Kidney epithelial cell (primary cell): ENCODE measurements around the gene MEIKIN. TPM values are rescaled to one million over a fixed set of nuclear protein-coding genes. Genes with fewer than 3 reads are reported as not detected.
"Not testable (repeated sequence)": the region's sequence is repeated elsewhere in the genome, so short reads cannot be mapped to it uniquely, and the experiment has no call there.

ENCODE experiments used
- DNase-seq: peaks from one replicate; pipeline ENCODE4 v3.0.0-alpha.2; 2010; ENCODE audit warnings: low read depth
- H3K27me3 ChIP-seq: 2 replicates; pipeline ENCODE4 v1.6.0; 2011; ENCODE audit warnings: low read length; ENCODE audit not compliant: control insufficient read depth, insufficient read depth
- H3K36me3 ChIP-seq: 2 replicates; pipeline ENCODE4 v1.5.1; 2011; ENCODE audit warnings: low read length; ENCODE audit not compliant: control insufficient read depth, insufficient read depth
- H3K4me3 ChIP-seq: 2 replicates; pipeline ENCODE4 v1.5.1; 2011; ENCODE audit warnings: low read depth, mild to moderate bottlenecking, control low read depth, low read length
- total RNA-seq: library from RNA; depleted of rRNA; stranded (reverse); fragments of >200 nt; gene quantifications from 2 replicates; pipeline ENCODE4 v1.2.3, GENCODE V29; 2015
- TF ChIP-seq, protein P1 (sequence below): IDR thresholded peaks from 2 replicates; pipeline ENCODE4 v1.5.1; 2011; ENCODE audit warnings: mild to moderate bottlenecking, moderate library complexity, low read length, control low read depth, inconsistent platforms; ENCODE audit not compliant: insufficient read depth, poor library complexity, severe bottlenecking

MEIKIN gene
- total RNA-seq, 1 donor from 2014 or later, result not detected

GRCh38 chr5:131854134-131854533, 91.3 kb downstream of the MEIKIN start:
- DNase-seq, result no peak

DNA sequence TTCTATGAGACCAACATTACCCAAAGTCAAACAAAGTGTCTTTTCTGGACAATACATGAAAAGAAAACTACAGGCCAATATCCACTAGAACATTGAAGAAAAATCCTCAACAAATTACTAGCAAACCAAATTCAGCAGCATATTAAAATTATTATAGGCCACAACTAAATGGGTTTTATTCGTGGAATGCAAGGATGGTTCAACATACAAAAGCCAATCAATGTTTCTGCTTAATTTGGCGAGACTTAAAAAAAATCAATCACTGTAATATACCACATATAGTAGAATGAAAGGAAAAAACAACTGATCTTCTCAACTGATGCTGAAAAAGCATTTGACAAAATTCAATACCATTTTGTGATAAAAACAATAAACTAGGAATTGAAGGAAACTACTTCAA, 96.8 kb downstream of the MEIKIN start:
- TF ChIP-seq, protein P1, sequence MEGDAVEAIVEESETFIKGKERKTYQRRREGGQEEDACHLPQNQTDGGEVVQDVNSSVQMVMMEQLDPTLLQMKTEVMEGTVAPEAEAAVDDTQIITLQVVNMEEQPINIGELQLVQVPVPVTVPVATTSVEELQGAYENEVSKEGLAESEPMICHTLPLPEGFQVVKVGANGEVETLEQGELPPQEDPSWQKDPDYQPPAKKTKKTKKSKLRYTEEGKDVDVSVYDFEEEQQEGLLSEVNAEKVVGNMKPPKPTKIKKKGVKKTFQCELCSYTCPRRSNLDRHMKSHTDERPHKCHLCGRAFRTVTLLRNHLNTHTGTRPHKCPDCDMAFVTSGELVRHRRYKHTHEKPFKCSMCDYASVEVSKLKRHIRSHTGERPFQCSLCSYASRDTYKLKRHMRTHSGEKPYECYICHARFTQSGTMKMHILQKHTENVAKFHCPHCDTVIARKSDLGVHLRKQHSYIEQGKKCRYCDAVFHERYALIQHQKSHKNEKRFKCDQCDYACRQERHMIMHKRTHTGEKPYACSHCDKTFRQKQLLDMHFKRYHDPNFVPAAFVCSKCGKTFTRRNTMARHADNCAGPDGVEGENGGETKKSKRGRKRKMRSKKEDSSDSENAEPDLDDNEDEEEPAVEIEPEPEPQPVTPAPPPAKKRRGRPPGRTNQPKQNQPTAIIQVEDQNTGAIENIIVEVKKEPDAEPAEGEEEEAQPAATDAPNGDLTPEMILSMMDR, result no peak
- no peak for DNase-seq
- no peaks in the 10 kb centered on the region for H3K27me3 ChIP-seq
- no peaks in the 10 kb centered on the region for H3K36me3 ChIP-seq
- H3K4me3 ChIP-seq, result no peak overlapping the region

More at GRCh38 chr5:131854134-131854533, 91.3 kb downstream of the MEIKIN start:
- Histone ChIP-seq H3K27me3 (no peaks in the 10 kb centered on the region), H3K4me3 (no peak overlapping the region), H3K36me3 (no peaks in the 10 kb centered on the region)
- TF ChIP-seq, protein P1, result no peak

GRCh38 chr5:131846536-131846935, 98.9 kb downstream of the MEIKIN start:
- TF ChIP-seq, protein P1, result no peak
- no peak overlapping the region for H3K4me3 ChIP-seq
- no peak for DNase-seq
- no peaks in the 10 kb centered on the region for H3K36me3 ChIP-seq
- H3K27me3 ChIP-seq, result no peaks in the 10 kb centered on the region

DNA sequence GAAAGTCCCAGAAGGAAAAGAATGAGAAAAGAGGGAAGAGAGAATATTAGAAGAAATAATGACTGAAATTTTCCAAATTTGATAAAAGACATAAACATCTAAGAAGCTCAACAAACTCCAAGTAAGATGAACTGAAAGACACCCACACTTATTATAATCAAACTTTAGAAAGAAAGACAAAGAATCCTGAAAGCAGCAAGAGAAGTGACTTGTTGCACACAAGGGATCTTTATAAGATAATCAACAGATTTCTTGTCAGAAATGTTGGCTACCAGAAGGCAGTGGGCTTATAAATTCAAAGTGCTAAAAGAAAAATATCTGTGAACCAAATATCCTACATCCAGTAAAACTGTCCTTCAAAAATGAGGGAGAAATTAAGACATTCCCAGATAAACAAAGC, 99.6 kb downstream of the MEIKIN start:
- H3K27me3 ChIP-seq, result no peaks in the 10 kb centered on the region
- no peak for DNase-seq
- H3K4me3 ChIP-seq, result no peak overlapping the region
- H3K36me3 ChIP-seq, result no peaks in the 10 kb centered on the region
- TF ChIP-seq, protein P1, result no peak

DNA sequence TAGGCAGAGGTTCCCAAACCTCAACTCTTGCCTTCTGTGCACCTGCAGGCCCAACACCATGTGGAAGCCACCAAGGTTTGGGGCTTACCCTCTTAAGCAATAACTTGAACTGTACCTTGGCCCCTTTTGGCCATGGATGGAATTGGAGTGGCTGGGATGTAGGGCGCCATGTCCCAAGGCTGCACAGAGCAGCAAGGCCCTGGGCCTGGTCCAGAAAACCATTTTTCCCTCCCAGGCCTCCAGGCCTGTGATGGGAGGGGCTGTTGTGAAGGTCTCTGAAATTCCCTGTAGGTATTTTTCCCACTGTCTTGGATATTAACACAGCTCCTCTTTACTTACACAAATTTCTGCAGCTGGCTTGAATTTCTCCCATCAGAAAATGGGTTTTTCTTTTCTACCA, 102.5 kb downstream of the MEIKIN start:
- DNase-seq, H3K36me3 ChIP-seq, H3K4me3 ChIP-seq, H3K27me3 ChIP-seq: not testable (repeated sequence)

GRCh38 chr5:131832702-131833101, 112.8 kb downstream of the MEIKIN start:
- DNase-seq, H3K36me3 ChIP-seq, H3K27me3 ChIP-seq, H3K4me3 ChIP-seq: not testable (repeated sequence)

- Histone ChIP-seq H3K27me3 (no peaks in the 10 kb centered on the region), H3K36me3 (no peaks in the 10 kb centered on the region), H3K4me3 (no peak overlapping the region)
- no peak for DNase-seq
- TF ChIP-seq, protein P1, result no peak
These were observed 120.0 kb downstream of the MEIKIN start for GRCh38 chr5:131825404-131826013.
